GM23338 (cell line): ENCODE measurements around the gene ANTXR1. TPM values are rescaled to one million over a fixed set of nuclear protein-coding genes. Genes with fewer than 3 reads are reported as not detected.

Experiments
- ATAC-seq: fragments of 200-7000 bp; cut with Tn5 transposase; 3 replicates; pipeline ENCODE4 v1.9.1; 2020
- DNase-seq: peaks from one replicate; pipeline ENCODE4 v3.0.0-alpha.2; 2015; ENCODE audit warnings: low spot score
- H2AFZ ChIP-seq: fragments of 200-600 bp; sonication (generic); 2 replicates; pipeline ENCODE4 v1.8.0; 2016; ENCODE audit warnings: antibody characterized with exemption, mild to moderate bottlenecking, moderate library complexity
- H3F3A ChIP-seq: fragments of 200-600 bp; sonication (generic); replicated peaks from 2 replicates; pipeline ENCODE4 v1.8.0; 2017; ENCODE audit warnings: antibody characterized with exemption, mixed run types, low read depth
- H3K27ac ChIP-seq: fragments of 200-600 bp; sonication (generic); 2 replicates; pipeline ENCODE4 v1.6.1; 2016; ENCODE audit warnings: low read depth
- H3K27me3 ChIP-seq: fragments of 200-600 bp; sonication (generic); 2 replicates; pipeline ENCODE4 v1.8.0; 2016; ENCODE audit warnings: mild to moderate bottlenecking, mixed run types, moderate library complexity; ENCODE audit not compliant: insufficient read depth
- H3K36me3 ChIP-seq: fragments of 200-600 bp; sonication (generic); 2 replicates; pipeline ENCODE4 v1.8.0; 2016; ENCODE audit warnings: mild to moderate bottlenecking; ENCODE audit not compliant: insufficient read depth
- H3K4me1 ChIP-seq: fragments of 200-600 bp; sonication (generic); 2 replicates; pipeline ENCODE4 v1.8.0; 2016; ENCODE audit warnings: mild to moderate bottlenecking, moderate library complexity; ENCODE audit not compliant: insufficient read depth
- H3K4me2 ChIP-seq: fragments of 200-600 bp; sonication (generic); 2 replicates; pipeline ENCODE4 v1.7.1; 2017; ENCODE audit warnings: mixed run types
- H3K4me3 ChIP-seq: fragments of 200-600 bp; sonication (generic); 2 replicates; pipeline ENCODE4 v1.6.1; 2016; ENCODE audit warnings: mixed run types
- H3K79me2 ChIP-seq: fragments of 200-600 bp; sonication (generic); replicated peaks from 2 replicates; pipeline ENCODE4 v1.8.0; 2017; ENCODE audit warnings: mild to moderate bottlenecking; ENCODE audit not compliant: insufficient read depth
- H3K9me2 ChIP-seq: fragments of 200-600 bp; sonication (generic); 2 replicates; pipeline ENCODE4 v1.8.0; 2017; ENCODE audit not compliant: insufficient read depth
- H4K20me1 ChIP-seq: fragments of 200-600 bp; sonication (generic); replicated peaks from 2 replicates; pipeline ENCODE4 v1.8.0; 2017; ENCODE audit warnings: mild to moderate bottlenecking; ENCODE audit not compliant: insufficient read depth
- H3K27ac Mint-ChIP-seq: 2 replicates; pipeline ENCODE4 v1.8.0; 2020; ENCODE audit warnings: inconsistent platforms, mild to moderate bottlenecking, moderate library complexity, mixed read lengths
- H3K27me3 Mint-ChIP-seq: 3 replicates; pipeline ENCODE4 v1.8.0; 2022; ENCODE audit warnings: low read depth, mild to moderate bottlenecking, moderate library complexity, mixed read lengths, inconsistent platforms; ENCODE audit not compliant: insufficient read depth, poor library complexity
- H3K36me3 Mint-ChIP-seq: 3 replicates; pipeline ENCODE4 v1.8.0; 2021; ENCODE audit warnings: low read depth, mild to moderate bottlenecking, inconsistent platforms, moderate library complexity, mixed read lengths
- H3K4me1 Mint-ChIP-seq: 3 replicates; pipeline ENCODE4 v1.8.0; 2020; ENCODE audit warnings: mild to moderate bottlenecking, inconsistent platforms, mixed read lengths
- H3K4me3 Mint-ChIP-seq: 3 replicates; pipeline ENCODE4 v1.8.0; 2021; ENCODE audit warnings: moderate library complexity, mild to moderate bottlenecking, inconsistent platforms, mixed read lengths
- H3K9me3 Mint-ChIP-seq: 3 replicates; pipeline ENCODE4 v1.8.0; 2020; ENCODE audit warnings: moderate library complexity, mild to moderate bottlenecking, inconsistent platforms, mixed read lengths
- CREB1 ChIP-seq: fragments of 250-450 bp; sonication (Bioruptor Pico); IDR thresholded peaks from 2 replicates; pipeline ENCODE4 v1.5.0; 2020; ENCODE audit warnings: low read depth, mild to moderate bottlenecking, moderate library complexity
- EZH2phosphoT487 ChIP-seq: fragments of 200-600 bp; sonication (generic); IDR thresholded peaks from one replicate; pipeline ENCODE4 v1.8.1; 2018; ENCODE audit warnings: antibody characterized with exemption; ENCODE audit not compliant: unreplicated experiment
- JUNB ChIP-seq: IDR thresholded peaks from one replicate; pipeline ENCODE4 v1.6.1; 2016; ENCODE audit warnings: antibody characterized with exemption; ENCODE audit not compliant: unreplicated experiment
- NANOG ChIP-seq: IDR thresholded peaks from 2 replicates; pipeline ENCODE4 v1.6.1; 2016; ENCODE audit warnings: antibody characterized with exemption, borderline replicate concordance
- POLR2AphosphoS5 ChIP-seq: IDR thresholded peaks from 2 replicates; pipeline ENCODE4 v1.6.1; 2016; ENCODE audit warnings: antibody characterized with exemption, low read depth
- ZNF114 ChIP-seq: fragments of 250-450 bp; sonication (Bioruptor Pico); IDR thresholded peaks from 2 replicates; pipeline ENCODE4 v1.5.0; 2020; ENCODE audit warnings: mild to moderate bottlenecking, moderate library complexity
- ZNF331 ChIP-seq: fragments of 250-450 bp; sonication (Bioruptor Pico); IDR thresholded peaks from 2 replicates; pipeline ENCODE4 v1.5.0; 2020; ENCODE audit warnings: low read depth, mild to moderate bottlenecking, moderate library complexity
- polyA plus RNA-seq: library from polyadenylated mRNA; unstranded; fragments of >200 nt; fragmentation: Nextera tagmentation; extraction: Ambion mirVana; gene quantifications from 2 replicates; pipeline ENCODE4 v1.2.1, GENCODE V29; 2016
- total RNA-seq: library from RNA; depleted of rRNA; stranded (reverse); fragments of >200 nt; shearing (Covaris generic); gene quantifications from 2 replicates; pipeline ENCODE4 v1.2.3, GENCODE V29; 2014
- TF ChIP-seq, protein P1 (sequence below): IDR thresholded peaks from 2 replicates; pipeline ENCODE4 v1.6.1; 2016; ENCODE audit warnings: antibody characterized with exemption
- TF ChIP-seq, protein P2 (sequence below): fragments of 250-450 bp; sonication (Bioruptor Pico); IDR thresholded peaks from 2 replicates; pipeline ENCODE4 v1.5.0; 2020; ENCODE audit warnings: mild to moderate bottlenecking, moderate library complexity
- TF ChIP-seq, protein P3 (sequence below): IDR thresholded peaks from one replicate; pipeline ENCODE4 v1.6.1; 2018; ENCODE audit warnings: antibody characterized with exemption; ENCODE audit not compliant: unreplicated experiment

The ANTXR1 gene
- total and polyA plus RNA-seq, 2 experiments from 2014 or later: 16.1 to 23.1 TPM

DNA sequence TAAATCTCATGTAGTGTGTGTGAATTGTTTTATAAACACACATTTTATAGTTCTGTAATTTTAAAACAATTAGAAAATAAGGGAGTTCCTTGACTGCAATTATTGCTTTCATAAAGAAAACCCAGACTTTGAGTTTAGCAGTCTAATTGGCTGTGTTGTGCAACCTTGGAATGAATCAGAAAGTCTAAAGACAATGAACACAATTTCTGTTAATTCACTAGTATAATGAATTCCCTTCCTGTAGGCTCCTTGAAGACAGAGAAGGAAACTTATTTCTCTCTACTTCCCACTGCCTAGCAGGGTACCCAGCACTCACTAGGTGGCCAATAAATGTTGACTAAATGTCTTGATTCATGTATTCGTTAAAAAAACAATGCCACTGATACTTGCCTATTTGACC lies 79.9 kb downstream of the ANTXR1 start:
- H4K20me1 ChIP-seq: no peaks in the 10 kb centered on the region
- no peaks in the 10 kb centered on the region for H3K79me2 ChIP-seq
- H3K36me3 Mint-ChIP-seq: peaks cover 3% of the 10 kb centered on the region; the same call in 1 of the 3 replicates
- no peaks in the 10 kb centered on the region for H3K4me1 Mint-ChIP-seq
- H3K9me2 ChIP-seq: no peaks in the 10 kb centered on the region
- no peaks in the 10 kb centered on the region for H3K9me3 Mint-ChIP-seq
- no peaks in the 10 kb centered on the region for H3K27me3 ChIP-seq
- H3F3A ChIP-seq: no peaks in the 10 kb centered on the region
- H3K4me1 ChIP-seq: no peaks in the 10 kb centered on the region
- H3K27me3 Mint-ChIP-seq: no peaks in the 10 kb centered on the region
- no peak overlapping the region for H3K27ac Mint-ChIP-seq
- H3K4me2 ChIP-seq: no peak overlapping the region
- H3K4me3 ChIP-seq: no peak overlapping the region
- TF ChIP-seq, protein P1, sequence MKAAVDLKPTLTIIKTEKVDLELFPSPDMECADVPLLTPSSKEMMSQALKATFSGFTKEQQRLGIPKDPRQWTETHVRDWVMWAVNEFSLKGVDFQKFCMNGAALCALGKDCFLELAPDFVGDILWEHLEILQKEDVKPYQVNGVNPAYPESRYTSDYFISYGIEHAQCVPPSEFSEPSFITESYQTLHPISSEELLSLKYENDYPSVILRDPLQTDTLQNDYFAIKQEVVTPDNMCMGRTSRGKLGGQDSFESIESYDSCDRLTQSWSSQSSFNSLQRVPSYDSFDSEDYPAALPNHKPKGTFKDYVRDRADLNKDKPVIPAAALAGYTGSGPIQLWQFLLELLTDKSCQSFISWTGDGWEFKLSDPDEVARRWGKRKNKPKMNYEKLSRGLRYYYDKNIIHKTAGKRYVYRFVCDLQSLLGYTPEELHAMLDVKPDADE: no peak
- no peak for TF ChIP-seq JUNB
- TF ChIP-seq CREB1 (CRISPR knock-in tag): no peak
- TF ChIP-seq NANOG: no peak
- no peak for TF ChIP-seq POLR2AphosphoS5
- TF ChIP-seq, protein P2, sequence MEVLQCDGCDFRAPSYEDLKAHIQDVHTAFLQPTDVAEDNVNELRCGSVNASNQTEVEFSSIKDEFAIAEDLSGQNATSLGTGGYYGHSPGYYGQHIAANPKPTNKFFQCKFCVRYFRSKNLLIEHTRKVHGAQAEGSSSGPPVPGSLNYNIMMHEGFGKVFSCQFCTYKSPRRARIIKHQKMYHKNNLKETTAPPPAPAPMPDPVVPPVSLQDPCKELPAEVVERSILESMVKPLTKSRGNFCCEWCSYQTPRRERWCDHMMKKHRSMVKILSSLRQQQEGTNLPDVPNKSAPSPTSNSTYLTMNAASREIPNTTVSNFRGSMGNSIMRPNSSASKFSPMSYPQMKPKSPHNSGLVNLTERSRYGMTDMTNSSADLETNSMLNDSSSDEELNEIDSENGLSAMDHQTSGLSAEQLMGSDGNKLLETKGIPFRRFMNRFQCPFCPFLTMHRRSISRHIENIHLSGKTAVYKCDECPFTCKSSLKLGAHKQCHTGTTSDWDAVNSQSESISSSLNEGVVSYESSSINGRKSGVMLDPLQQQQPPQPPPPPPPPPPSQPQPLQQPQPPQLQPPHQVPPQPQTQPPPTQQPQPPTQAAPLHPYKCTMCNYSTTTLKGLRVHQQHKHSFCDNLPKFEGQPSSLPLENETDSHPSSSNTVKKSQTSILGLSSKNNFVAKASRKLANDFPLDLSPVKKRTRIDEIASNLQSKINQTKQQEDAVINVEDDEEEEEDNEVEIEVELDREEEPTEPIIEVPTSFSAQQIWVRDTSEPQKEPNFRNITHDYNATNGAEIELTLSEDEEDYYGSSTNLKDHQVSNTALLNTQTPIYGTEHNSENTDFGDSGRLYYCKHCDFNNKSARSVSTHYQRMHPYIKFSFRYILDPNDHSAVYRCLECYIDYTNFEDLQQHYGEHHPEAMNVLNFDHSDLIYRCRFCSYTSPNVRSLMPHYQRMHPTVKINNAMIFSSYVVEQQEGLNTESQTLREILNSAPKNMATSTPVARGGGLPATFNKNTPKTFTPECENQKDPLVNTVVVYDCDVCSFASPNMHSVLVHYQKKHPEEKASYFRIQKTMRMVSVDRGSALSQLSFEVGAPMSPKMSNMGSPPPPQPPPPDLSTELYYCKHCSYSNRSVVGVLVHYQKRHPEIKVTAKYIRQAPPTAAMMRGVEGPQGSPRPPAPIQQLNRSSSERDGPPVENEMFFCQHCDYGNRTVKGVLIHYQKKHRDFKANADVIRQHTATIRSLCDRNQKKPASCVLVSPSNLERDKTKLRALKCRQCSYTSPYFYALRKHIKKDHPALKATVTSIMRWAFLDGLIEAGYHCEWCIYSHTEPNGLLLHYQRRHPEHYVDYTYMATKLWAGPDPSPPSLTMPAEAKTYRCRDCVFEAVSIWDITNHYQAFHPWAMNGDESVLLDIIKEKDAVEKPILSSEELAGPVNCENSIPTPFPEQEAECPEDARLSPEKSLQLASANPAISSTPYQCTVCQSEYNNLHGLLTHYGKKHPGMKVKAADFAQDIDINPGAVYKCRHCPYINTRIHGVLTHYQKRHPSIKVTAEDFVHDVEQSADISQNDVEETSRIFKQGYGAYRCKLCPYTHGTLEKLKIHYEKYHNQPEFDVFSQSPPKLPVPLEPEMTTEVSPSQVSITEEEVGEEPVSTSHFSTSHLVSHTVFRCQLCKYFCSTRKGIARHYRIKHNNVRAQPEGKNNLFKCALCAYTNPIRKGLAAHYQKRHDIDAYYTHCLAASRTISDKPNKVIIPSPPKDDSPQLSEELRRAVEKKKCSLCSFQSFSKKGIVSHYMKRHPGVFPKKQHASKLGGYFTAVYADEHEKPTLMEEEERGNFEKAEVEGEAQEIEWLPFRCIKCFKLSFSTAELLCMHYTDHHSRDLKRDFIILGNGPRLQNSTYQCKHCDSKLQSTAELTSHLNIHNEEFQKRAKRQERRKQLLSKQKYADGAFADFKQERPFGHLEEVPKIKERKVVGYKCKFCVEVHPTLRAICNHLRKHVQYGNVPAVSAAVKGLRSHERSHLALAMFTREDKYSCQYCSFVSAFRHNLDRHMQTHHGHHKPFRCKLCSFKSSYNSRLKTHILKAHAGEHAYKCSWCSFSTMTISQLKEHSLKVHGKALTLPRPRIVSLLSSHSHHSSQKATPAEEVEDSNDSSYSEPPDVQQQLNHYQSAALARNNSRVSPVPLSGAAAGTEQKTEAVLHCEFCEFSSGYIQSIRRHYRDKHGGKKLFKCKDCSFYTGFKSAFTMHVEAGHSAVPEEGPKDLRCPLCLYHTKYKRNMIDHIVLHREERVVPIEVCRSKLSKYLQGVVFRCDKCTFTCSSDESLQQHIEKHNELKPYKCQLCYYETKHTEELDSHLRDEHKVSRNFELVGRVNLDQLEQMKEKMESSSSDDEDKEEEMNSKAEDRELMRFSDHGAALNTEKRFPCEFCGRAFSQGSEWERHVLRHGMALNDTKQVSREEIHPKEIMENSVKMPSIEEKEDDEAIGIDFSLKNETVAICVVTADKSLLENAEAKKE (CRISPR knock-in tag): no peak
- TF ChIP-seq EZH2phosphoT487: no peak
- TF ChIP-seq, protein P3, sequence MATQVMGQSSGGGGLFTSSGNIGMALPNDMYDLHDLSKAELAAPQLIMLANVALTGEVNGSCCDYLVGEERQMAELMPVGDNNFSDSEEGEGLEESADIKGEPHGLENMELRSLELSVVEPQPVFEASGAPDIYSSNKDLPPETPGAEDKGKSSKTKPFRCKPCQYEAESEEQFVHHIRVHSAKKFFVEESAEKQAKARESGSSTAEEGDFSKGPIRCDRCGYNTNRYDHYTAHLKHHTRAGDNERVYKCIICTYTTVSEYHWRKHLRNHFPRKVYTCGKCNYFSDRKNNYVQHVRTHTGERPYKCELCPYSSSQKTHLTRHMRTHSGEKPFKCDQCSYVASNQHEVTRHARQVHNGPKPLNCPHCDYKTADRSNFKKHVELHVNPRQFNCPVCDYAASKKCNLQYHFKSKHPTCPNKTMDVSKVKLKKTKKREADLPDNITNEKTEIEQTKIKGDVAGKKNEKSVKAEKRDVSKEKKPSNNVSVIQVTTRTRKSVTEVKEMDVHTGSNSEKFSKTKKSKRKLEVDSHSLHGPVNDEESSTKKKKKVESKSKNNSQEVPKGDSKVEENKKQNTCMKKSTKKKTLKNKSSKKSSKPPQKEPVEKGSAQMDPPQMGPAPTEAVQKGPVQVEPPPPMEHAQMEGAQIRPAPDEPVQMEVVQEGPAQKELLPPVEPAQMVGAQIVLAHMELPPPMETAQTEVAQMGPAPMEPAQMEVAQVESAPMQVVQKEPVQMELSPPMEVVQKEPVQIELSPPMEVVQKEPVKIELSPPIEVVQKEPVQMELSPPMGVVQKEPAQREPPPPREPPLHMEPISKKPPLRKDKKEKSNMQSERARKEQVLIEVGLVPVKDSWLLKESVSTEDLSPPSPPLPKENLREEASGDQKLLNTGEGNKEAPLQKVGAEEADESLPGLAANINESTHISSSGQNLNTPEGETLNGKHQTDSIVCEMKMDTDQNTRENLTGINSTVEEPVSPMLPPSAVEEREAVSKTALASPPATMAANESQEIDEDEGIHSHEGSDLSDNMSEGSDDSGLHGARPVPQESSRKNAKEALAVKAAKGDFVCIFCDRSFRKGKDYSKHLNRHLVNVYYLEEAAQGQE: no peak
- no peak for TF ChIP-seq ZNF331 (CRISPR knock-in tag)
- TF ChIP-seq ZNF114 (CRISPR knock-in tag): no peak
- ATAC-seq (no peak), DNase-seq (no peak)
- no peak overlapping the region for H3K27ac ChIP-seq
- H3K36me3 ChIP-seq: peaks cover 3% of the 10 kb centered on the region; the same call in 1 of the 2 replicates
- no peak overlapping the region for H2AFZ ChIP-seq
- H3K4me3 Mint-ChIP-seq: no peak overlapping the region
